Measurements from ENCODE around the gene NANOS2. TPM values are rescaled to one million over a fixed set of nuclear protein-coding genes. Genes with fewer than 3 reads are reported as not detected.
A peak's percentile ranks its signal among the peaks of the same experiment; 100 is the strongest.

Gene NANOS2
- total and polyA plus RNA-seq, 4 donors = not detected

DNA sequence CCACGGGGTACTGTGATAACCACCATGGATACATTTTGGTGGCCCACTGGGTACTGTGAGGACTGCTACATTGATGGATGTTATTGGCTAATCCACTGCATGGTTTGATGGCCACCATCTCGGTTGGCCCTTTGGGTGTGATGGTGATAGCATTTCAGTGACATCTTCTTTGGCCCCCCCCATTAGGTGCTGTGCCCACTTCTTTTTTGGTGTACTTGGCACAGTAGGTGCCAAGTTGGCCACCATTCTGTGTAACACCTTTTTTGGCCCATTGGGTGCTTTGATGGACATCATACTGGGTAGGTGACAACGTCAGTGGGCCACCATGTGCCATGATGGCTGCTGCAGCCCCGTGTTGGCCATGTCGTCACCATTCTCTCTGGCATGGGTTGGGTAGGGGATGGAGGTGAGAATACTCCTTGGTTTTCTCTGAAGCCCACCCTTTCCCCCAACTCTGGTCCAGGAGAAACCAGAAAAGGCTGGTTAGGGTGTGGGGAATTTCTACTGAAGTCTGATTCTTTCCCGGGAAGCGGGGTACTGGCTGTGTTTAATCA lies 41.3 kb downstream of the NANOS2 start:
- Histone ChIP-seq H3K27me3 (ENCODE audit: control insufficient read depth in 4 of 4, insufficient read depth in 4 of 4, low read length in 3 of 4) (no peaks in the 10 kb centered on the region), H3K4me3 (ENCODE audit: low read depth in 1 of 3, low read length in 3 of 3) (no peak overlapping the region), H3K9ac (ENCODE audit: low read depth in 1 of 2, low read length in 2 of 2) (no peak overlapping the region), H3K4me1 (ENCODE audit: control insufficient read depth in 4 of 4, insufficient read depth in 4 of 4, low read length in 3 of 4) (peaks cover 20 to 73% (median 42%) of the 10 kb centered on the region in 4 donors), H3K9me3 (ENCODE audit: control insufficient read depth in 4 of 4, low read length in 3 of 4) (no peaks in the 10 kb centered on the region), H3K27ac (ENCODE audit: low read depth in 1 of 2, low read length in 2 of 2) (peak overlapping the region; percentile 89 to 94), H3K36me3 (ENCODE audit: control insufficient read depth in 4 of 4, insufficient read depth in 3 of 4, low read depth in 1 of 4, low read length in 3 of 4) (peaks cover 0 to 4% (median 1%) of the 10 kb centered on the region in 4 donors)
- DNase-seq (ENCODE audit: low spot score) = no peak
- WGBS = 55% methylated on average over 7 of the region's 7 CpGs
- TF ChIP-seq FOXA2 (IDR thresholded peaks at IDR 0.05) (no peak), HNF4G (IDR thresholded peaks at IDR 0.05) (no peak), RAD21 (IDR thresholded peaks at IDR 0.05) (no peak), NR2F2 (IDR thresholded peaks at IDR 0.05) (no peak), GABPA (IDR thresholded peaks at IDR 0.05 in 1 of 2, conservative IDR thresholded peaks at IDR 0.05 in 1 of 2) (no peak), FOXA1 (IDR thresholded peaks at IDR 0.05) (no peak), SP1 (IDR thresholded peaks at IDR 0.05) (no peak)
- TF ChIP-seq, protein P1, sequence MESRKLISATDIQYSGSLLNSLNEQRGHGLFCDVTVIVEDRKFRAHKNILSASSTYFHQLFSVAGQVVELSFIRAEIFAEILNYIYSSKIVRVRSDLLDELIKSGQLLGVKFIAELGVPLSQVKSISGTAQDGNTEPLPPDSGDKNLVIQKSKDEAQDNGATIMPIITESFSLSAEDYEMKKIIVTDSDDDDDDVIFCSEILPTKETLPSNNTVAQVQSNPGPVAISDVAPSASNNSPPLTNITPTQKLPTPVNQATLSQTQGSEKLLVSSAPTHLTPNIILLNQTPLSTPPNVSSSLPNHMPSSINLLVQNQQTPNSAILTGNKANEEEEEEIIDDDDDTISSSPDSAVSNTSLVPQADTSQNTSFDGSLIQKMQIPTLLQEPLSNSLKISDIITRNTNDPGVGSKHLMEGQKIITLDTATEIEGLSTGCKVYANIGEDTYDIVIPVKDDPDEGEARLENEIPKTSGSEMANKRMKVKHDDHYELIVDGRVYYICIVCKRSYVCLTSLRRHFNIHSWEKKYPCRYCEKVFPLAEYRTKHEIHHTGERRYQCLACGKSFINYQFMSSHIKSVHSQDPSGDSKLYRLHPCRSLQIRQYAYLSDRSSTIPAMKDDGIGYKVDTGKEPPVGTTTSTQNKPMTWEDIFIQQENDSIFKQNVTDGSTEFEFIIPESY (IDR thresholded peaks at IDR 0.05) = no peak
- TF ChIP-seq, protein P2, sequence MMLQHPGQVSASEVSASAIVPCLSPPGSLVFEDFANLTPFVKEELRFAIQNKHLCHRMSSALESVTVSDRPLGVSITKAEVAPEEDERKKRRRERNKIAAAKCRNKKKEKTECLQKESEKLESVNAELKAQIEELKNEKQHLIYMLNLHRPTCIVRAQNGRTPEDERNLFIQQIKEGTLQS (IDR thresholded peaks at IDR 0.05) = no peak
- TF ChIP-seq, protein P3, sequence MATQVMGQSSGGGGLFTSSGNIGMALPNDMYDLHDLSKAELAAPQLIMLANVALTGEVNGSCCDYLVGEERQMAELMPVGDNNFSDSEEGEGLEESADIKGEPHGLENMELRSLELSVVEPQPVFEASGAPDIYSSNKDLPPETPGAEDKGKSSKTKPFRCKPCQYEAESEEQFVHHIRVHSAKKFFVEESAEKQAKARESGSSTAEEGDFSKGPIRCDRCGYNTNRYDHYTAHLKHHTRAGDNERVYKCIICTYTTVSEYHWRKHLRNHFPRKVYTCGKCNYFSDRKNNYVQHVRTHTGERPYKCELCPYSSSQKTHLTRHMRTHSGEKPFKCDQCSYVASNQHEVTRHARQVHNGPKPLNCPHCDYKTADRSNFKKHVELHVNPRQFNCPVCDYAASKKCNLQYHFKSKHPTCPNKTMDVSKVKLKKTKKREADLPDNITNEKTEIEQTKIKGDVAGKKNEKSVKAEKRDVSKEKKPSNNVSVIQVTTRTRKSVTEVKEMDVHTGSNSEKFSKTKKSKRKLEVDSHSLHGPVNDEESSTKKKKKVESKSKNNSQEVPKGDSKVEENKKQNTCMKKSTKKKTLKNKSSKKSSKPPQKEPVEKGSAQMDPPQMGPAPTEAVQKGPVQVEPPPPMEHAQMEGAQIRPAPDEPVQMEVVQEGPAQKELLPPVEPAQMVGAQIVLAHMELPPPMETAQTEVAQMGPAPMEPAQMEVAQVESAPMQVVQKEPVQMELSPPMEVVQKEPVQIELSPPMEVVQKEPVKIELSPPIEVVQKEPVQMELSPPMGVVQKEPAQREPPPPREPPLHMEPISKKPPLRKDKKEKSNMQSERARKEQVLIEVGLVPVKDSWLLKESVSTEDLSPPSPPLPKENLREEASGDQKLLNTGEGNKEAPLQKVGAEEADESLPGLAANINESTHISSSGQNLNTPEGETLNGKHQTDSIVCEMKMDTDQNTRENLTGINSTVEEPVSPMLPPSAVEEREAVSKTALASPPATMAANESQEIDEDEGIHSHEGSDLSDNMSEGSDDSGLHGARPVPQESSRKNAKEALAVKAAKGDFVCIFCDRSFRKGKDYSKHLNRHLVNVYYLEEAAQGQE (IDR thresholded peaks at IDR 0.05) = no peak
- TF ChIP-seq, protein P4, sequence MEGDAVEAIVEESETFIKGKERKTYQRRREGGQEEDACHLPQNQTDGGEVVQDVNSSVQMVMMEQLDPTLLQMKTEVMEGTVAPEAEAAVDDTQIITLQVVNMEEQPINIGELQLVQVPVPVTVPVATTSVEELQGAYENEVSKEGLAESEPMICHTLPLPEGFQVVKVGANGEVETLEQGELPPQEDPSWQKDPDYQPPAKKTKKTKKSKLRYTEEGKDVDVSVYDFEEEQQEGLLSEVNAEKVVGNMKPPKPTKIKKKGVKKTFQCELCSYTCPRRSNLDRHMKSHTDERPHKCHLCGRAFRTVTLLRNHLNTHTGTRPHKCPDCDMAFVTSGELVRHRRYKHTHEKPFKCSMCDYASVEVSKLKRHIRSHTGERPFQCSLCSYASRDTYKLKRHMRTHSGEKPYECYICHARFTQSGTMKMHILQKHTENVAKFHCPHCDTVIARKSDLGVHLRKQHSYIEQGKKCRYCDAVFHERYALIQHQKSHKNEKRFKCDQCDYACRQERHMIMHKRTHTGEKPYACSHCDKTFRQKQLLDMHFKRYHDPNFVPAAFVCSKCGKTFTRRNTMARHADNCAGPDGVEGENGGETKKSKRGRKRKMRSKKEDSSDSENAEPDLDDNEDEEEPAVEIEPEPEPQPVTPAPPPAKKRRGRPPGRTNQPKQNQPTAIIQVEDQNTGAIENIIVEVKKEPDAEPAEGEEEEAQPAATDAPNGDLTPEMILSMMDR (IDR thresholded peaks at IDR 0.05; ENCODE audit: low read depth, low read length, missing input control) = no peak

DNA sequence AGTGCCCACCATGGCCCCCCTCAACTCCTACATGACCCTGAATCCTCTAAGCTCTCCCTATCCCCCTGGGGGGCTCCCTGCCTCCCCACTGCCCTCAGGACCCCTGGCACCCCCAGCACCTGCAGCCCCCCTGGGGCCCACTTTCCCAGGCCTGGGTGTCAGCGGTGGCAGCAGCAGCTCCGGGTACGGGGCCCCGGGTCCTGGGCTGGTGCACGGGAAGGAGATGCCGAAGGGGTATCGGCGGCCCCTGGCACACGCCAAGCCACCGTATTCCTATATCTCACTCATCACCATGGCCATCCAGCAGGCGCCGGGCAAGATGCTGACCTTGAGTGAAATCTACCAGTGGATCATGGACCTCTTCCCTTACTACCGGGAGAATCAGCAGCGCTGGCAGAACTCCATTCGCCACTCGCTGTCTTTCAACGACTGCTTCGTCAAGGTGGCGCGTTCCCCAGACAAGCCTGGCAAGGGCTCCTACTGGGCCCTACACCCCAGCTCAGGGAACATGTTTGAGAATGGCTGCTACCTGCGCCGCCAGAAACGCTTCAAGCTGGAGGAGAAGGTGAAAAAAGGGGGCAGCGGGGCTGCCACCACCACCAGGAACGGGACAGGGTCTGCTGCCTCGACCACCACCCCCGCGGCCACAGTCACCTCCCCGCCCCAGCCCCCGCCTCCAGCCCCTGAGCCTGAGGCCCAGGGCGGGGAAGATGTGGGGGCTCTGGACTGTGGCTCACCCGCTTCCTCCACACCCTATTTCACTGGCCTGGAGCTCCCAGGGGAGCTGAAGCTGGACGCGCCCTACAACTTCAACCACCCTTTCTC lies 42.3 kb downstream of the NANOS2 start:
- no peaks in the 10 kb centered on the region for H3K9me3 ChIP-seq (ENCODE audit: control insufficient read depth in 4 of 4, low read length in 3 of 4)
- H3K27me3 ChIP-seq (ENCODE audit: control insufficient read depth in 4 of 4, insufficient read depth in 4 of 4, low read length in 3 of 4) = no peaks in the 10 kb centered on the region
- peaks cover 0 to 4% (median 1%) of the 10 kb centered on the region in 4 donors for H3K36me3 ChIP-seq (ENCODE audit: control insufficient read depth in 4 of 4, insufficient read depth in 3 of 4, low read depth in 1 of 4, low read length in 3 of 4)
- peak overlapping the region; percentile 89 to 94 for H3K27ac ChIP-seq (ENCODE audit: low read depth in 1 of 2, low read length in 2 of 2)
- 91% methylated on average over 34 of the region's 34 CpGs for WGBS
- no peak overlapping the region for H3K4me3 ChIP-seq (ENCODE audit: low read depth in 1 of 3, low read length in 3 of 3)
- no peak overlapping the region for H3K9ac ChIP-seq (ENCODE audit: low read depth in 1 of 2, low read length in 2 of 2)
- DNase-seq (ENCODE audit: low spot score) = no peak
- H3K4me1 ChIP-seq (ENCODE audit: control insufficient read depth in 4 of 4, insufficient read depth in 4 of 4, low read length in 3 of 4) = peaks cover 24 to 71% (median 41%) of the 10 kb centered on the region in 4 donors
- no peak for TF ChIP-seq SP1 (IDR thresholded peaks at IDR 0.05)
- TF ChIP-seq, protein P4 (IDR thresholded peaks at IDR 0.05; ENCODE audit: low read depth, low read length, missing input control) = no peak
- TF ChIP-seq, protein P3 (IDR thresholded peaks at IDR 0.05) = no peak
- no peak for TF ChIP-seq RAD21 (IDR thresholded peaks at IDR 0.05)
- TF ChIP-seq HNF4A (conservative IDR thresholded peaks at IDR 0.05) = no peak
- TF ChIP-seq FOXA1 (IDR thresholded peaks at IDR 0.05) = no peak
- TF ChIP-seq, protein P5, sequence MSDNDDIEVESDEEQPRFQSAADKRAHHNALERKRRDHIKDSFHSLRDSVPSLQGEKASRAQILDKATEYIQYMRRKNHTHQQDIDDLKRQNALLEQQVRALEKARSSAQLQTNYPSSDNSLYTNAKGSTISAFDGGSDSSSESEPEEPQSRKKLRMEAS (IDR thresholded peaks at IDR 0.05) = no peak
- no peak for TF ChIP-seq EGR1 (IDR thresholded peaks at IDR 0.05; ENCODE audit: low read depth in 2 of 2)
- no peak for TF ChIP-seq JUND (IDR thresholded peaks at IDR 0.05)
- no peak for TF ChIP-seq TAF1 (conservative IDR thresholded peaks at IDR 0.05)
